H1 (cell line): ENCODE measurements around the gene CENPF. TPM values are rescaled to one million over a fixed set of nuclear protein-coding genes. Genes with fewer than 3 reads are reported as not detected.

Source experiments
- CTCF ChIA-PET: fragments of 300-600 bp; sonication (Branson Sonifier 250); formaldehyde crosslinking; loops from one replicate; lab custom pipeline; 2021; ENCODE audit not compliant: partially characterized antibody; lab: Charles Lee
- POLR2A ChIA-PET: fragments of 300-600 bp; sonication (Branson Sonifier 250); formaldehyde crosslinking; loops from one replicate; lab custom pipeline; 2021; ENCODE audit warnings: inconsistent platforms; ENCODE audit not compliant: partially characterized antibody; lab: Charles Lee
- DNase-seq, 2 experiments: peaks; one replicate each; pipeline versions ENCODE4 v3.0.0 to v3.0.0-alpha.2; 2010 to 2022; ENCODE audit warnings: low spot score in 2 of 2, low read depth in 1 of 2, mixed read lengths in 1 of 2
- FAIRE-seq: peaks from 2 replicates; lab custom pipeline; 2011; peaks lifted over from hg19 to GRCh38; lab: Jason Lieb, UNC
- H2AFZ ChIP-seq: 2 replicates; pipeline ENCODE4 v1.8.1; 2012; ENCODE audit warnings: low read length, inconsistent platforms
- H2AK5ac ChIP-seq: 2 replicates; pipeline ENCODE4 v1.6.1; 2013; ENCODE audit warnings: low read depth, low read length
- H2BK120ac ChIP-seq: replicated peaks from 2 replicates; pipeline ENCODE3; 2013; ENCODE audit warnings: low read depth, low read length, inconsistent platforms
- H2BK12ac ChIP-seq: 2 replicates; pipeline ENCODE4 v1.6.1; 2013; ENCODE audit warnings: low read depth, low read length
- H2BK15ac ChIP-seq: 2 replicates; pipeline ENCODE4 v1.6.1; 2013; ENCODE audit warnings: low read length
- H2BK20ac ChIP-seq: 2 replicates; pipeline ENCODE4 v1.6.1; 2013; ENCODE audit warnings: low read length
- H2BK5ac ChIP-seq: 2 replicates; pipeline ENCODE4 v1.6.1; 2013; ENCODE audit warnings: low read depth, low read length
- H3K14ac ChIP-seq: 2 replicates; pipeline ENCODE4 v1.6.1; 2013; ENCODE audit warnings: inconsistent platforms; ENCODE audit not compliant: insufficient read length
- H3K18ac ChIP-seq: 2 replicates; pipeline ENCODE4 v1.6.1; 2013; ENCODE audit warnings: low read length; ENCODE audit errors: extremely low read depth
- H3K23ac ChIP-seq: 2 replicates; pipeline ENCODE4 v1.6.1; 2013; ENCODE audit warnings: inconsistent platforms; ENCODE audit not compliant: insufficient read length
- H3K23me2 ChIP-seq: 2 replicates; pipeline ENCODE4 v1.6.1; 2013; ENCODE audit warnings: low read depth, low read length
- H3K27ac ChIP-seq: 2 replicates; pipeline ENCODE4 v1.6.1; 2011; ENCODE audit warnings: low read depth, low read length, inconsistent platforms
- H3K27me3 ChIP-seq, 4 experiments: replicated peaks in 1 of 4; 1 replicate in 1 of 4; 2 replicates in 3 of 4; pipeline versions ENCODE4 v1.6.1 to v1.8.1; 2011 to 2013; ENCODE audit warnings: low read length in 3 of 4, mild to moderate bottlenecking in 3 of 4, inconsistent platforms in 2 of 4, mixed read lengths in 2 of 4, moderate library complexity in 1 of 4; ENCODE audit not compliant: control insufficient read depth in 3 of 4, insufficient read depth in 3 of 4; ENCODE audit errors: extremely low read depth in 1 of 4
- H3K36me3 ChIP-seq, 4 experiments: 2 replicates each; pipeline versions ENCODE4 v1.6.1 to v1.8.1; 2011 to 2013; ENCODE audit warnings: mild to moderate bottlenecking in 4 of 4, low read length in 3 of 4, moderate library complexity in 2 of 4, control low read depth in 1 of 4, inconsistent platforms in 1 of 4; ENCODE audit not compliant: insufficient read depth in 4 of 4, control insufficient read depth in 2 of 4
- H3K4ac ChIP-seq: replicated peaks from 2 replicates; pipeline ENCODE3; 2013; ENCODE audit warnings: low read length, low read depth, mixed read lengths, inconsistent platforms; ENCODE audit not compliant: insufficient read length
- H3K4me1 ChIP-seq, 4 experiments: replicated peaks in 1 of 4; 1 replicate in 1 of 4; 2 replicates in 3 of 4; pipeline versions ENCODE4 v1.6.1 to v1.8.1; 2011 to 2013; ENCODE audit warnings: low read length in 3 of 4, inconsistent platforms in 2 of 4, mixed read lengths in 1 of 4; ENCODE audit not compliant: insufficient read depth in 4 of 4, control insufficient read depth in 3 of 4
- H3K4me2 ChIP-seq, 2 experiments: 2 replicates each; pipeline versions ENCODE4 v1.6.1 to v1.8.1; 2011 to 2013; ENCODE audit warnings: low read depth in 2 of 2, low read length in 2 of 2, control low read depth in 1 of 2, inconsistent platforms in 1 of 2, mild to moderate bottlenecking in 1 of 2; ENCODE audit not compliant: insufficient read depth in 1 of 2
- H3K4me3 ChIP-seq, 4 experiments: fragments of 200-600, 300-600 bp in 1 of 4; sonication (generic), shearing (Covaris generic), sonication (Bioruptor Twin) in 1 of 4; 2 replicates each; pipeline versions ENCODE4 v1.5.1 to v1.8.1; 2011 to 2016; ENCODE audit warnings: low read length in 4 of 4, low read depth in 3 of 4, control low read depth in 2 of 4, inconsistent platforms in 2 of 4, mild to moderate bottlenecking in 2 of 4, mixed read lengths in 1 of 4, moderate library complexity in 1 of 4; ENCODE audit not compliant: insufficient read depth in 2 of 4; ENCODE audit errors: extremely low read depth in 1 of 4
- H3K56ac ChIP-seq: replicated peaks from 2 replicates; pipeline ENCODE3; 2013; ENCODE audit warnings: low read depth, mild to moderate bottlenecking, mixed read lengths, low read length, inconsistent platforms; ENCODE audit not compliant: insufficient read length
- H3K79me1 ChIP-seq: 2 replicates; pipeline ENCODE4 v1.6.1; 2013; ENCODE audit warnings: low read depth, low read length, control low read depth
- H3K79me2 ChIP-seq, 2 experiments: 2 replicates each; pipeline versions ENCODE4 v1.6.1 to v1.8.1; 2012 to 2013; ENCODE audit warnings: low read length in 2 of 2, mild to moderate bottlenecking in 2 of 2, inconsistent platforms in 1 of 2; ENCODE audit not compliant: insufficient read depth in 2 of 2, control insufficient read depth in 1 of 2
- H3K9ac ChIP-seq, 4 experiments: replicated peaks in 1 of 4; 1 replicate in 1 of 4; 2 replicates in 3 of 4; pipeline versions ENCODE4 v1.6.1 to v1.8.1; 2011 to 2013; ENCODE audit warnings: low read depth in 3 of 4, low read length in 3 of 4, control low read depth in 2 of 4, mild to moderate bottlenecking in 2 of 4, moderate library complexity in 2 of 4, inconsistent platforms in 1 of 4; ENCODE audit errors: extremely low read depth in 1 of 4
- H3K9me3 ChIP-seq, 2 experiments: 2 replicates each; pipeline versions ENCODE4 v1.6.1 to v1.8.1; 2012 to 2013; ENCODE audit warnings: mild to moderate bottlenecking in 2 of 2, moderate library complexity in 2 of 2, control low read depth in 1 of 2, inconsistent platforms in 1 of 2, low read depth in 1 of 2, low read length in 1 of 2, mixed read lengths in 1 of 2; ENCODE audit not compliant: insufficient read depth in 2 of 2
- H4K20me1 ChIP-seq, 2 experiments: replicated peaks in 1 of 2; 2 replicates each; pipeline versions ENCODE3 to v1.8.1; 2011 to 2013; ENCODE audit warnings: inconsistent platforms in 2 of 2, low read length in 2 of 2, mild to moderate bottlenecking in 1 of 2; ENCODE audit not compliant: insufficient read depth in 2 of 2, control insufficient read depth in 1 of 2
- H4K5ac ChIP-seq: 2 replicates; pipeline ENCODE4 v1.6.1; 2013; ENCODE audit warnings: low read length, low read depth, mixed read lengths, inconsistent platforms; ENCODE audit not compliant: insufficient read length
- H4K8ac ChIP-seq: 2 replicates; pipeline ENCODE4 v1.8.0; 2013; ENCODE audit warnings: mild to moderate bottlenecking, moderate library complexity, low read length, inconsistent platforms; ENCODE audit not compliant: insufficient read depth; ENCODE audit errors: extremely low read depth
- H4K91ac ChIP-seq: replicated peaks from 2 replicates; pipeline ENCODE3; 2013; ENCODE audit warnings: low read length, mixed read lengths, inconsistent platforms; ENCODE audit not compliant: insufficient read length
- CHD1 ChIP-seq: IDR thresholded peaks from 2 replicates; pipeline ENCODE4 v1.6.1; 2012; ENCODE audit warnings: low read depth, low read length, improper control_type of control experiment
- CTCF ChIP-seq, 3 experiments: IDR thresholded peaks; 1 replicate in 2 of 3; 2 replicates in 1 of 3; pipeline versions ENCODE4 v1.5.1 to v1.6.1; 2011; ENCODE audit warnings: low read length in 3 of 3, mild to moderate bottlenecking in 3 of 3, inconsistent platforms in 2 of 3, low read depth in 1 of 3, moderate library complexity in 1 of 3; ENCODE audit not compliant: insufficient read depth in 1 of 3; ENCODE audit errors: control extremely low read depth in 1 of 3
- POU5F1 ChIP-seq: IDR thresholded peaks from 2 replicates; pipeline ENCODE4 v1.6.1; 2011; ENCODE audit warnings: low read depth, mild to moderate bottlenecking, low read length, moderate library complexity
- RXRA ChIP-seq: IDR thresholded peaks from 2 replicates; pipeline ENCODE4 v1.6.1; 2011; ENCODE audit warnings: low read depth, mild to moderate bottlenecking, low read length, moderate library complexity; ENCODE audit not compliant: insufficient read depth
- SIX5 ChIP-seq: IDR thresholded peaks from 2 replicates; pipeline ENCODE4 v1.6.1; 2011; ENCODE audit warnings: mild to moderate bottlenecking, low read depth, low read length
- WGBS, 2 experiments: shearing (Covaris generic) in 1 of 2; methylation state at CpG; one replicate each; pipeline versions ENCODE4 v1.1.6 to v1.1.7; 2013 to 2015; ENCODE audit warnings: low lambda C conversion rate in 2 of 2, mixed read lengths in 2 of 2, inconsistent platforms in 1 of 2, low coverage in 1 of 2, missing lambda C conversion rate in 1 of 2; ENCODE audit not compliant: insufficient replicate concordance in 2 of 2, insufficient coverage in 1 of 2, insufficient read length in 1 of 2; ENCODE audit errors: extremely low coverage in 1 of 2, missing lambda C conversion rate in 1 of 2; 5-methylcytosine and 5-hydroxymethylcytosine counted together
- polyA plus RNA-seq, 7 experiments: library from polyadenylated mRNA; depleted of rRNA in 3 of 7; stranded (reverse) in 5 of 7; unstranded in 2 of 7; fragments of >200 nt in 5 of 7; fragments of 200-250 nt in 2 of 7; gene quantifications; 1 replicate in 5 of 7; 2 replicates in 1 of 7; 4 replicates in 1 of 7; pipeline versions ENCODE4 v1.2.1 to v1.2.3, GENCODE V29; 2011 to 2013; ENCODE audit warnings: missing spikeins in 2 of 7, mixed read lengths in 2 of 7
- total RNA-seq: library from RNA; stranded (reverse); fragmentation: NEBNext Ultra II Directional; extraction: Animal tissue kit (Norgen Biotek cat#: 25700); gene quantifications from 2 replicates; pipeline ENCODE4 v1.2.1, GENCODE V29; 2021

The CENPF gene
- total and polyA plus RNA-seq, 2 of the 8 experiments (the other 6 are each of a cell fraction or from before 2014, with no cell fraction given): 13.7 to 170 TPM

- DNase-seq: no peak
Observed at GRCh38 chr1:214623430-214623829, 20.4 kb downstream of the CENPF start.

More at GRCh38 chr1:214623430-214623829, 20.4 kb downstream of the CENPF start:
- H3K36me3 ChIP-seq: peaks cover 20 to 74% (median 44%) of the 10 kb centered on the region in 4 experiments
- no peaks in the 10 kb centered on the region for H3K23me2 ChIP-seq
- H2BK5ac ChIP-seq: no peak overlapping the region
- no peak overlapping the region for H3K18ac ChIP-seq
- TF ChIP-seq CTCF (IDR thresholded peaks at IDR 0.05; ENCODE audit: control extremely low read depth in 1 of 3, insufficient read depth in 1 of 3, low read depth in 1 of 3, low read length in 3 of 3) (no peak), RXRA (no peak), POU5F1 (no peak), SIX5 (no peak), CHD1 (no peak)
- TF ChIP-seq, all 59 proteins: peak for 0
- Histone ChIP-seq H3K14ac (no peak overlapping the region), H3K23ac (no peak overlapping the region), H2BK15ac (no peak overlapping the region), H3K4ac (no peak overlapping the region), H3K27me3 (no peaks in the 10 kb centered on the region), H4K91ac (no peak overlapping the region), H2AK5ac (no peak overlapping the region), H4K8ac (no peak overlapping the region), H3K4me1 (no peaks in the 10 kb centered on the region), H2BK20ac (no peak overlapping the region), H2BK120ac (no peak overlapping the region), H4K20me1 (no peaks in the 10 kb centered on the region), H3K56ac (no peak overlapping the region), H2BK12ac (no peak overlapping the region), H3K4me2 (no peak overlapping the region), H3K79me1 (peaks cover 2% of the 10 kb centered on the region; the same call in 1 of the 2 replicates), H3K4me3 (no peak overlapping the region), H2AFZ (no peak overlapping the region), H3K9ac (no peak overlapping the region), H4K5ac (no peak overlapping the region), H3K79me2 (no peaks in the 10 kb centered on the region), H3K27ac (no peak overlapping the region), H3K9me3 (no peaks in the 10 kb centered on the region)
- POLR2A ChIA-PET: no interaction called here
- CTCF ChIA-PET: interaction anchor here (0.6 to 1.0 kb wide), 2 partner anchors 294 to 1782 kb away, joined by 3 to 5 read pairs; no protein-coding TSS in a partner anchor
- 90% methylated on average over 1 of the region's 1 CpG; no CpG with 5 or more reads in 1 of the 2 experiments for WGBS, 2 experiments
- no peak for FAIRE-seq
